HG03097 (cell line): ENCODE measurements around the gene NPHS1.

Experiments used
- ATAC-seq: cut with Tn5 transposase; IDR thresholded peaks from one replicate; pipeline ENCODE4 v1.9.1; 2021; ENCODE audit not compliant: unreplicated experiment, low FRiP score

The NPHS1 gene

GRCh38 chr19:35789195-35789977 is 62.9 kb downstream of the NPHS1 start:
- no peak for ATAC-seq

GRCh38 chr19:35788205-35788960 is 63.9 kb downstream of the NPHS1 start:
- no peak for ATAC-seq

- ATAC-seq, result no peak
These were observed 65.0 kb downstream of the NPHS1 start for GRCh38 chr19:35787227-35787799.

- no peak for ATAC-seq
These were observed 65.8 kb downstream of the NPHS1 start for GRCh38 chr19:35786299-35787160.

GRCh38 chr19:35785339-35785627 is 67.0 kb downstream of the NPHS1 start:
- ATAC-seq, result no peak

DNA sequence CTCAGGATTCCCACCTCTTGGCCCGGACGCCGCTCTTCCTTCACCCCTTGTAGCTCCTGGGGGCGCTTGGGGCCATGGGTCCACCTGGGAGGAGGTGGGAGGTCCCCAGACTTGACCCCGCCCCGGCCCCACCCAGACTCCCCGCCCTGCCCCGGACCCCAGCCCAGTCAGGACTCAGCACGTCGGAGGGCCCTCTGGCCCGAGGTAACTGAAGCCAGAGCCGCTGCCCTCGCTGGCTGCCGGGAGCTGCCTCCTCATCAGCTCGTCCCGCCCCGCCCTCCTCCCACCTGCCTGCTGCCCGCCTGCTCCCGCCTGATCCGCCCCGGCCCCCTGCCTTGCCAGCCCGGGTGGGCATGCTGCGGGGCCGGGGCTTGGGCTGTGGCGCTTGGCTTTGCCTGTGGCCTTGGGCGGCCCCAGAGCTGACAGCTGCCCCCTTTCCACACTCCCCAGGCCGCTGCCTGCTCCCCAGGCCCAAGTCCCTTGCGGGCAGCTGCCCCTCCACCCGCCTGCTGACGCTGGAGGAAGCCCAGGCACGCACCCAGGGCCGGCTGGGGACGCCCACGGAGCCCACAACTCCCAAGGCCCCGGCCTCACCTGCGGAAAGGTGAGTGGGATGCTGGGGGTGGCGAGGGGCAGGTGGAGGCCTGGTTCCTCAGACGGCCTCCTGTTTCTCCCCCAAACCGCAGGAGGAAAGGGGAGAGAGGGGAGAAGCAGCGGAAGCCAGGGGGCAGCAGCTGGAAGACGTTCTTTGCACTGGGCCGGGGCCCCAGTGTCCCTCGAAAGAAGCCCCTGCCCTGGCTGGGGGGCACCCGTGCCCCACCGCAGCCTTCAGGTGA is 67.6 kb downstream of the NPHS1 start:
- ATAC-seq, result no peak

DNA sequence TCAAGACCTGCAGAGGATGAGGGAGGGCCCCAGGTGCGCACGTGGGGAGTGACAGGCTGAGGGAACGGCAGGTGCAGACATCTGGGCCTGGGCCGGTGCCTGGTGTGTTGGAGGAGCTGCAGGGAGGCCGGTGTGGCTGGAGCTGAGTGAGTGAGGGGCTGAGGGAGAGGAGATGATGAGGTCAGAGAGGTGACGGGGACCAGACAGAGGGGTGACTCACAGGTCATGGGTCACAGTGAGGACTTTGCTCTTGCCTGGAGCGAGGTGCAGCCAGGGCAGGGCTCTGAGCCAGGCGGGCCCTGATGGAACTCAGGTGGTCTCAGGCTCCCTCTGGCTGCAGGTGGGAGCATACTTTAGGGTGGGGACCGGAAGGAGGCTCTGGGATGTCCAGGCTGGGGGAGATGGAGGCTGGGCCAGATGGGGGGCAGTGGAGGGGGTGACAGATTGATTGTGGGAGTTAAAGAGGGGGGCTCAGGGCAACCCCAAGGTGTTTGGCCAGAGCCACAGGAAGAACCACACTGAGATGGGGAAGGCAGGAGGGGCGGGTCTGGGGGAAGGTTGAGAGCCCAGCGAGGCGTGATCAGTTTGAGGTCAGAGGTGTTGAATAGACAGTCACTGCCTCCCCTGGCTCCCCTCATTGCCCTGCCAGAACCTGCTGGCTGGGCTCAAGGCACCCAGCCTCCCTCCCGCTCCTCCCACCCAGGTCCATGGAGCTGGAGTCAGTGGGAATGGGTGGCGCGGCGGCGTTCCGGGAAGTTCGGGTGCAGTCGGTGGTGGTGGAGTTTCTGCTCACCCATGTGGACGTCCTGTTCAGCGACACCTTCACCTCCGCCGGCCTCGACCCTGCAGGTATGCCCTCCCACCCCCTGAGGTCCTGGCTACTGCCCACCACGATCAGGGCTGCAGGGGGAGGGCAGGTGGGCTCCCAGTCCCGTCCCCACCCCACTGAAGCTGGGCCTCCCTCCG is 68.6 kb downstream of the NPHS1 start:
- no peak for ATAC-seq

DNA sequence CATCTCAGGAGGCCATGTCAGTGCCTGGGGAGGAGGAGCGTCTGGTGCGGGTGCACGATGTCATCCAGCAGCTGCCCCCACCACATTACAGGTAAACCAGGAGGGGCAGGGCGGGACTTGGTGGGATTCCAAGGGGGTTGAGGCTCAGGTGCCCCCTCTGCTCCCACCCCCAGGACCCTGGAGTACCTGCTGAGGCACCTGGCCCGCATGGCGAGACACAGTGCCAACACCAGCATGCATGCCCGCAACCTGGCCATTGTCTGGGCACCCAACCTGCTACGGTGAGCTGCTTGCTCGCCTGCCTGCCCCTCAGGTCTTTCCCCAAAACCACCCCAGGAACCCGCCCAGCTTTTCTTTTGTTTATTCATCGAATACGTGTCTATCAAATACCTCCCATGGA is 69.7 kb downstream of the NPHS1 start:
- no peak for ATAC-seq

- no peak for ATAC-seq
These were observed 70.7 kb downstream of the NPHS1 start for GRCh38 chr19:35781650-35782049.

DNA sequence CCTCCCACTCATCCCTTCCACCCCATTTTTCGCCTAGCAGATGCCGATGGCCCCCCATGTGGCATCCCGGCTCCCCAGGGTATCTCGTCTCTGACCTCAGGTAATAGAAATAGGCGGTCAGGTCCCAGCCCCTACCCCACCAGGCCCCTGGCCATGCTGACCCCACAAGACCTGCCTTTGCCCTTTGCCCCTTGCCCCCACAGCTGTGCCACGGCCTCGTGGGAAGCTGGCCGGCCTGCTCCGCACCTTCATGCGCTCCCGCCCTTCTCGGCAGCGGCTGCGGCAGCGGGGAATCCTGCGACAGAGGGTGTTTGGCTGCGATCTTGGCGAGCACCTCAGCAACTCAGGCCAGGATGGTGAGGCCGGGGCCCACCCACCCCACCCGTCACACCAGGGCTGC is 71.6 kb downstream of the NPHS1 start:
- ATAC-seq, result no peak

- no peak for ATAC-seq
These were observed 72.2 kb downstream of the NPHS1 start for GRCh38 chr19:35780058-35780457.

GRCh38 chr19:35779033-35779432 is 73.3 kb downstream of the NPHS1 start:
- no peak for ATAC-seq

DNA sequence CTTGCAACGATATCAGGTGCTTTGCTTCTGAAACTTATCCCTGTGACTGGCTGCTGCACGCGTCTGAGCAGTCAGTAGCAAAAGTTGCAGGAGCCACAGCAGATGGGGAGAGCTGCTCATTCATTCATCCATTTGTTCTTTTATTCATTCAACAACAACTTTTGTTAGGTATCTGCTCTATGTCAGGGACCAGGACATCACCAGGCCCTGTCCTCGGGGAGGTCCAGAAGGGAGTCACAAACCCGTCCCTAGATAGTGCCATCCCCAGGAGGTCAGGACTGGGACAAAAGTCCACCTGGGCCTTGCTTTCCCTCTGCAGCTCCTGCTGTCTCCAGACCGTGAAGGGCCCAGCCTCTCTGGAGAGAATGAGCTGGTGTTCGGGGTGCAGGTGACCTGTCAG is 74.3 kb downstream of the NPHS1 start:
- no peak for ATAC-seq

DNA sequence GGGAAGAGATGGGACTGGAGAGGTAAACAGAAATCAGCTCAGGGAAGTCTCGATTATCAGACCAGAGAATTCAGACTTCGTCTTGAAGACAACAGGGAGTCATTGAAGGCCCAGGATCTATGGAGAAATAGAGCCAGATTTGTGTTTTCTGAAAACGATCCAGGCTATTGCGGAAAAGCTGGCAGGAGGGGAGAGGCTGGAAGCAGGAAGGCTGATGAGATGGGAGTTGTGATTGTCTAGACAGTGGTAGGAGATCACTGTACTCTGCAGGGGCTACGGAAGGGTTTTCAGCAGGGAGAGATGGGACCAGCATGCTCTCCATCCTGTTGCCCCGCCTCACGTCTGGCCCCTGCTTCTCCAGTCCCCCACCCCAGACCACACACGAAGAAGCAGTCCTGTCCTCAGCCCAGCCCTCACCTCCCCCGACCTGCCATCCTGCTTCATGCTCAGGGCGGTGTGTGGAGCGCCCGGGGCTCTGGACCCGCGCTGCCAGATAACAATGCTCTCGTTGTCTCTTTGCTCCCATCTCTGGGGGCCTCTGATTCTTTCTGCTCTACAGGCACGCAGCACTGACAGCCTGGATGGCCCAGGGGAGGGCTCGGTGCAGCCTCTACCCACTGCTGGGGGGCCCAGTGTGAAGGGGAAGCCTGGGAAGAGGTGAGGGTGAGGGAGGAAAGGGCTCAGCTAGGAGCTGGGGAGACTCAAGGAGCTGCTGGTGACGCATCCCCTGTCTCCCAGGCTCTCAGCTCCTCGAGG is 75.0 kb downstream of the NPHS1 start:
- no peak for ATAC-seq

GRCh38 chr19:35776102-35776788 is 76.1 kb downstream of the NPHS1 start:
- ATAC-seq, result no peak
